Suppressor macrophage (primary cell): ENCODE results near the gene AIFM2.
A peak's percentile ranks its signal among the peaks of the same experiment; 100 is the strongest.
"Not testable (repeated sequence)": the region's sequence is repeated elsewhere in the genome, so short reads cannot be mapped to it uniquely, and the experiment has no call there.

Source experiments
- DNase-seq, 4 experiments: peaks; one replicate each; pipeline ENCODE4 v3.0.0-alpha.2; 2020 to 2022

The AIFM2 gene

DNA sequence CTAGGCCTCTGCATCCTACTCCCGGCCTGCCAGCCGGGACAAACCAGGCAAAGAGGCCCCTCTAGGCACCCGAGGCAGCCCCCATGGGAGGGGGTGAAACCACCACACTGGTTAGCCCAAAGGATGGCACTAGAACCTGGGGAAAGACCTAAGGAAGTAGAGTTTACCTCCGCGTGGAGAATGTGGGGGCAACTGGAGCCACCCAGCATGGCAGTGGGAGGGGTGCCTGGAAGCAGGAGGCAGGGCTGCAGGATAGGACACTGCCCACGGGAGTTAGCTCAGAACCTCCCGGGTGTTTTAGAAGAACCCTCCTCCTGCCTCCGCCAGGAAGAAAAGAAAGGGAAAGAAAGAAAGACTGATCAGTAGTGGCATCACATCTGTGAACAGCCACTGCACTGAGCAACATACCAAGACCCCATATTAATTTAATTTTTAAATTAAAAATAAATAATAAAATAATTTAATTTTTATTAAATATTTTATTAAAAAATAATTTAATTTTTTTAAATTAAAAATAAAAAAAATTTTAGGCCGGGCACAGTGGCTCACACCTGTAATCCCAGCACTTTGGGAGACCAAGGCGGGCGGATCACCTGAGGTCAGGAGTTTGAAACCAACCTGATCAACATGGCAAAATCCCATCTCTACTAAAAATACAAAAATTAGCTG is 11.2 kb downstream of the AIFM2 start:
- DNase-seq = no peak

DNA sequence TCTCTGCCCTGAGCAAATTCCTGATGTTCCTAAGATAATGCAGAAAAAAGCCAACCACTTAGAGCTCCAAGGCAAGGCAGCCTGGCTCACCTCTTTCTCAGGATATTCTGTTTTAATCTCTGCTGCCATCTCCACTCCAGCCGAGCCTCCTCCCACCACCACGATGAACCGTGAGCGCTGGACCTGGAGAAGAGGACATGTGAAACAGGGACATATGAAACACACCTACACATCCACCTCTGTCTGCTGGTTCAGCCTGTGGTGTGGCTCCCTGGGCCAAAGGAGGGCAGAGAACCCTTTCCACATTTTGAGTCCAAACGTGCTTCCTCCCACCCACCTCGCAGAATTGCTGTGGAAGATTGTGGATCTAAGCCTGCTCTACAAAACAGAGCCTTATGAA is 12.2 kb downstream of the AIFM2 start:
- no peak for DNase-seq

DNA sequence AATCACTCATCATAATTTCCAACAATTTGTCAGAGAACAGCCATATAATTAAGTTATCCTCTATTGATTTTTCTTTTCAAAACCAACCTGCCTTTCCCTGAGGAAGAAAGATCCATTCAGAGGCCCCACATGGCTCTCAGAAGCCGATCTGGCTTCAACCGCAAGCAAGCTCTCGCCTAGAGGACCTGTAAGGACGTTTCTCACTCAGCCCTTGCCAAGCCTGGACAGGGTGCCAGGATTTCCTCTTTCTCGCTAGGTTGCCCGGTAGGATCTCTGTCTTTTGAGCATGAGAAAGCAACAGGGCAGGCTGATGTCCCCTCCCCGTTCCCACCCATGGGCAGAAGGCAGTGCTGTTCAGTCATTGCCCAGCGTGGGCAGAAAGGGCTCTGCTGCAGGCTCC is 13.0 kb downstream of the AIFM2 start:
- no peak for DNase-seq

DNA sequence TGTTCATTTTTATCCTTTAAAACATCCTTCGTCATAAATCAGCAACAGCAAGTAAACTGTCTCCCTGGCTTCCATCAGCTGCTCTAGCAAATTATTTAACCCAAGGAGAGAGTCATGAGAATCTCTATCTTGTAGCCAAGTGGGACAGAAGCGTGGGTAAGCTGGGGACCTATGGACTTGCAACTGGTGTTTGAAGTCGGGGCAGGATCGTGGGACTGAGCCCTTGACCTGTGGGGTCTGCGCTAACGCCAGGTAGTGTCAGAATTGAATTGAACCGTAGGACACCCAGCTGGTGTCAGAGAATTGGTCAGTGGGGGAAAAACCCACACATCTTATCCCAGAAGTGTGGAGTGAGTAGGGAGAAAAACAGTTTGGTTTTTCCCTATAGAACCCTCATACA is 13.4 kb downstream of the AIFM2 start:
- no peak for DNase-seq

DNA sequence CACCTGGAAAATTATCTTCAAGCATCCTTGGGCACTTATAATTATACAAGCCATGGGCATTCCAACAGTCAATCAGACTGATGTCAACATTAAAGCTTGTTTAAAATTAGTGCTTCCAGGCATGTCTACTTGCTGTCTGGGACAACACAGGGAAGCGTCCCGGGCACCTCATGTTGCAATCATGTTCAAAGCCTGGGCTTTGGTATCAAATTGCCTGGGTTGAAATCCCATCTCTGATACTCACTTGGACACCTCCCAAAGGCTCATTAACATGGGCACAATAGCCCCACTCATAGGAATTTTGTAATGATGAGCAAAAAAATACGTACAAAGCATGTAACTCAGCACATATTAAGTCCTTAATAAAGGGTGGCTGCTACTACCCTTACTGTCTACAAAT is 14.4 kb downstream of the AIFM2 start:
- no peak for DNase-seq

DNA sequence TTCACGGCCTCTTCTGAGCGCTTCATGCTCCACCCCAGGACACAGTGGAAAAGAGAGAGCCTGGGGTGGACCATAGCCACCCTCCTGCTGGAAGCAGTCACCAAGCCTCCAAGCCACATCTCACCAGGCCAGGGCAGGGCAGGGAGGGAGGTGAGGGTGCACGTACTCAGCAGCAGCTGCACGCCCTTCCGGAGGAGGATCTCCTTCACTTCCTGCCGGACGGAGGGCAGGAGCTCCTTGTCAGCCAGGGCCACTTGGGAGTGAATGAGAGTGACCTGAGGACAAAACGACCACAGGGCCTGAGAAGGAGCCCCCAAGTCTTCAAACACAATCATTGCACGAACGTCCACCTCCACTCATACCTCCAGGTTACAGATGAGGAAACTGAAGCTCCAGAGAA is 15.0 kb downstream of the AIFM2 start:
- no peak for DNase-seq

DNA sequence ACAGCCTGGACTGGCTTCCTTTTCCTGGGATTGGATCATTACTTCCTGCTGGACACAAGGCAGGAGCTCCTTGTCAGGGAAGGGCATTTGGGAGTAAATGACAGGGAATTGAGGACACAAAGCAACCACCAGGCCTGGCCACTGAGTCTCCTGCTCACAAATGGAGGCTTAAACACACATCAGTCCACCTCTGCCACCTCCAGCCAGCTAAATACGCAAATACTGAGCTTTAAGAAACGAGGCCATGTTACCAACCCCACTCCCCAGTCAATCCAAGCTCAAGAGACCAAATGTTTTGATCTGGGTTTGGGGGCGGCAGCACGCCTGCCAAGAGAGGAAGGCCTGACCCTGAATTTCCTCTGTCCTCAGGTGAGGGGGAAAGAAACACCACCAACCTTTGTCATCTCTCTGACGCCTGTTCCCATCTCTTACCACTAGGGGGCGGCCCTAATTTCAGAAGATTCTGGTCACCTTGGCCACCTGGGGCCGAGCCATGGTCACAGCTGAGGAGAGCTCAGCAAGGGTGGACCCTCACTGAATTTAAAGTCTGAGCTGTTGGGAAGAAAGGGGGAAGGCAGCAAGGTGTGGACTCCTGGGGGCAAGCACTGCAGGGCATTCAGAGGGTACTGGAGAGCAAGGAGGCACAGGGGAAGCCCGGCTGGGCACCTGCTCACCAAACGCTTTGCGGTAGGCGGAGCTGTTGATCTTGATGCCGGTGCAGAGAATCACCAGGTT is 16.5 kb downstream of the AIFM2 start:
- peak; percentile 42 to 66 (median 50) for DNase-seq

DNA sequence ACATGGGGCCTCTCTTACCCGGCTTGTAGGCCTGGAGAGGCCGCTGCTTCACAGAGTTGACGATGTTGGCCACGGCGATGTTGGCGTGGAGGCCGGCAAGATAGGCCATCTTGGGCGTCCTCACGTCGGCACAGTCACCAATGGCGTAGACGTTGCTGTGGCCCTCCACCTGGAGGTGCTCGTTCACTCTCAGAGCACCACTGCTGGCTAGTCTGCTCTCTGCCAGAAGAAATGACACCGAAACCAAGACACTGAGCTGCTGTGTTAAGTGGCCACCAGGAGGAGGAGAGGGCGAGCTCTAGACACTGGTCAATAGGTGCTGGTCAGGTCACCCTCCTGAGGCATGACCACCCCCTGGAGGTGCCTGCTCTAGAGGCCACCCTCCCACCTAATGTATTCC is 17.7 kb downstream of the AIFM2 start:
- DNase-seq = no peak

DNA sequence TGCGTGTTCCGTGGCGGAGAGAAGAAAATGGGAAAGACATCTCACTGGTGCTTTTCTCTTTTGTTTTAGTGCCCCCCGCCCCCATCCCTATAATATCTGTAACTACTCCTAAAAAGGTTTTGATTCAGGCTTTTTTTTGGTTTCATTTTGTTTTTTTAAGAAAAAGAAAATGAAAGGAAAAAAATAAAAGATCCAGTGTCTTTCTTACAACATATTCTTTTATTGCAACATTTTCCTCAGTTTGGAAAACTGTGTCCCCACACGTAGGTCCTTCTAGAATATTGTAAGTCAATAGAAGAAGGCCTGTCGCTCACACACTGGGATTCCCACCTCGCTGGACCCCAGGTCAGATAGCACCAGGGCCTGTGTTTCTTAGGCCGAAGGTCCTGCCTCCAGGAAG is 20.6 kb downstream of the AIFM2 start:
- DNase-seq = no peak

DNA sequence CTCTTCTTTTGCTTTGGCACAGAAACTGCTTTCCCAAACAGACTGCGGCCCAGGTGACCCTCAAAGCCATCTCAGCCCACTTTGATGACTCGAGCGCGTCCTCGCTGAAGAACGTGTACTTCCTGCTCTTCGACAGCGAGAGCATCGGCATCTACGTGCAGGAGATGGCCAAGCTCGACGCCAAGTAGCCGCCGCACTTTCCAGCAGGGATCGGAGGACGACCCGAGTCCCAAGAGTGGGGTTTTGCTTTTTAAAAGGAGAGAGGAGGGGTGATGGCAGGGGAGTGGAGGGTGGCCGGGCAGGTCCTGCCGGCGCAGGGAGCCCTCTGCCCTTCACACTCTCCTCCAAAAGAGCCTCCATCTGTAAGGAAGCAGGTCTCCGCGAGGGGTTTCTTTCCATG is 21.1 kb downstream of the AIFM2 start:
- no peak for DNase-seq

DNA sequence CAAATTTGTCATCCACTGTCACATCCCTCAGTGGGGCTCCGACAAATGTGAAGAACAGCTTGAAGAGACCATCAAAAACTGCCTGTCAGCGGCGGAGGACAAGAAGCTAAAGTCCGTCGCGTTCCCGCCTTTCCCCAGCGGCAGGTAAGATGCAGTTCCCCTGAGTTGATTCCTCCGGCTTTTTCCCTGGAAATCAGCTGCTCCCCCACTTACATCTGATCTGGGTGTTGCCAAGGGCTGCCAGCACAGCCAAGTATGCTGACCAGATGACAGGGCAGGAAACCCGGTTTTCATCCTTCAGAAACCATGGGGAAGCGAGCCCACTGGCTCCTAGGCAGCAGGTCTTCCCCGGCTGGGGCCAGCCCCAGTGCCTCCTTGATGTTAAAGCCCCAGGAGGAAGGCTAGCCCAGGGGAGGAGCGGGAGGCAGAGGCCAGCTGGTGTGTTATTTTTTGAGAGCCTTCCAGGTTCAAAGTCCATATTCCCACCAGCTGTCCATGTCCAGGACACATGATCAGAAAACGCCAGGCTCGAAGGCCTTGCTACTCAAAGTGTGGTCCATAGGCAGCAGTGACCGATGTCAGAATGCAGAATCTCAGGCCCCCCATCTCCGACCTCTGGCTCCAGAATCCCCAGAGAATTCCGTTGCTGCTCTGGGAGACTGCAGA is 23.4 kb downstream of the AIFM2 start:
- DNase-seq = no peak

DNA sequence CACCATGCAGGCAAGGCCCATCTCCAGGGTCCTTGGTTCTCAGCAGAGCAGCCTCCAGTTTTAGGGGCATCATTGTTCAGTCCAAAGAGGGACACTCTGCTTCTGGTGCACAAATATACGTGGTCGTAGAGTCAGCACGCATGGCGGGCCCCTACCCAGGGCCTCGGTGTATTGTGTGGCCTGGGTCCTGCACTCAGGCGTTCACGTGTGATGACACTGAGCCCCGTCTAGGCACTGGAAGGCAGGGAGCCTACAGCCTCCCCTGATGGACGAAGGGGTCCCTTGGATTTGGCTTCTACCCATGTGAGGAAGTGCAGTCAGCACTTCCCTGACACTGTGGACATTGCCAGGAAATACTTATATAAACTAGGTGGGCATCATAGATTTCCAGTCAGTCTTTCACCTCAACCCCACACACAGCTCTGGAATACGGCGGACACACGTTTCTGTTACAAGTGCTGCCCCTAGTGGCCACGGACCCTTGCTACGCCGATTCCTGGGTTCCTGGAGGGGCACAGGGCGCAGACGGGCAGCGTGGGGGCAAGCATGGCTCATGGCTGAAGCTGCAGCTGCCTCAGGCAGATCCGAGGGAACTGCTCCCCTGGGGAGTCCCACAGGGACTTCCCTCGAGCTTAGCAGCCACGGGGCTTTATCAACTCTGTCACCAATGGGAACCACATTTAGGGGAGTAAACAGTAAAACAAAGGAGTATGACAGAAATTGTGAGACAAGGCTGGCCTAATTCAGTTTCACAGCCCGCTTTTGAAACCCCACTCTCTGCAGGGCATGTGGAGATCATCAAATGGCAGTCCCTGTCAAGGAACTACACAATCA is 25.4 kb downstream of the AIFM2 start:
- DNase-seq = peak in 2 of 4 experiments; percentile 8 to 27

DNA sequence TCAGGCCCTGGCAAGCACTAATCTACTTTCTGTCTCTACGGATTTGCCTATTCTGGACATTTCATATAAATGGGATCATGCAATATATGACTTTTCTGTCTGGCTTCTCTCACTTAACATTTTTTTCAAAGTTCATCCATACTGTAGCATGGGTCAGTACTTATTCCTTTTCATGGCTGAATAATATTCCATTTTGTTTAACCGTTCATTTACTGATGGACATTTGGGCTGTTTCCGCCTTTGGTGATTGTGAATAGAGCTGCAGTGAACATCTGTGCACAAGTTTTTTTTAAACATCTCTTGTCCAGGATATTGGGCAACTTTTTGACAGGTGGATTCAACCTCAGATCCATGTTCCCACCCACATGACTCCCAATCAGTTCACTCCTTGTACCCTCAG is 31.0 kb downstream of the AIFM2 start:
- DNase-seq = no peak

DNA sequence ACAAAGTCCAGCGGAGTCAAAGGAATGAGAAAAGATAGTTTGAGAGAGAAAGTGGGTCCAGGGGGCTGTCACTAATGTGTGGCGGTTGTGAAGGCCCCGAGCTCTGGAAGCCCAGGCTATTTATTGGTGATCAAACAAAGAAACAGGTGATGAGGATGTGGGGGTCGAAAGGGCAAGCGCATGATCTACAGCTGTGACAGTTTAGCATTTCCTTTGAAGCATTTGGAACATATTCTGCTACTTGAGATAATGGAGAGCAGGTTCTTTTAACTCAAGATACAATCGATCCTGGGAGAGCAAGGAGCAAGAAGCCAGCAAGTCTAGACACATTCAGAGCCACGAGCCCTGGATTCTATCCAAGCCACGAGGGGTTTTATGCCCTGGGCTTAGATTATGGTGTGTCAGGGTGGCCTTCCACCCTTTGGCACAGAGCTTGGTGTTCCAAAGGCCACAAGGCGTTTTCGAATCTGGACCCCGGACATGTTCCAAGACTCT is 31.5 kb downstream of the AIFM2 start:
- not testable (repeated sequence) for DNase-seq

DNA sequence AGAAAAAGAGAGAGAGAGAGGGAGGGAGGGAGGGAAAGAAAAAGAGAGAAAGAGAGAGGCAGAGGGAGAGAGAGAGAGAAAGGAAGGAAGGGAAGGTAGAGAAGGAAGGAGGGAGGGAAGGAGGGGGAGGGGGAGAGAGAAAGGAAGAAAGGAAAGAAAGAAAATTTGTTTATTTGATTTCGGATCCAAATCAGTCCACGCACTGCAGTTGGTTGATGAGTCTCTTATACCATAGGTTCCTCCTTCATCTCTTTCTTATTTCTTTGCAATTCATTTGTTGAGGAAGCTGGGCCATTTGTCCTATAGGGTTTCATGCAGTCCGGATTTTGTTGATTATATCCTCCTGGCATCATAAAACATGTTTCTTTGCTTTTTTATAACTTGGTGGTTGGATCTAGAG is 34.4 kb downstream of the AIFM2 start:
- DNase-seq = no peak

DNA sequence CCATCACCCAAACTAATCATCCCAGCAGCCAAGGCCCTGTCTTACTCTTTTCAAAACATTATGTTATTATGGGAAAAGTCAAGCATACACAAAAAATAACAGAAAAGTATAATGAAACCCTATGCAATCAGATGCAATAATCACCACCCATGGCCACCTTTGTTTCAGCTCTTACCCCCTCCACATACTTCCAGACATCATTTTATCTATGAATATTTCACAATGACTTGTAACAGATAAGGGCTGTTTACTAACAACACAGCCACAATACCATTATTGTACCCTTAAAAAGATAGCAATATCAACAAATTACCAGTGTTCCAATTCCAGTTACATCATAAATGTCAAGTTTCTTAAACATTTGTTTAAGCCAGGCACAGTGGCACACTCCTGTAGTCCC is 35.2 kb downstream of the AIFM2 start:
- no peak for DNase-seq

DNA sequence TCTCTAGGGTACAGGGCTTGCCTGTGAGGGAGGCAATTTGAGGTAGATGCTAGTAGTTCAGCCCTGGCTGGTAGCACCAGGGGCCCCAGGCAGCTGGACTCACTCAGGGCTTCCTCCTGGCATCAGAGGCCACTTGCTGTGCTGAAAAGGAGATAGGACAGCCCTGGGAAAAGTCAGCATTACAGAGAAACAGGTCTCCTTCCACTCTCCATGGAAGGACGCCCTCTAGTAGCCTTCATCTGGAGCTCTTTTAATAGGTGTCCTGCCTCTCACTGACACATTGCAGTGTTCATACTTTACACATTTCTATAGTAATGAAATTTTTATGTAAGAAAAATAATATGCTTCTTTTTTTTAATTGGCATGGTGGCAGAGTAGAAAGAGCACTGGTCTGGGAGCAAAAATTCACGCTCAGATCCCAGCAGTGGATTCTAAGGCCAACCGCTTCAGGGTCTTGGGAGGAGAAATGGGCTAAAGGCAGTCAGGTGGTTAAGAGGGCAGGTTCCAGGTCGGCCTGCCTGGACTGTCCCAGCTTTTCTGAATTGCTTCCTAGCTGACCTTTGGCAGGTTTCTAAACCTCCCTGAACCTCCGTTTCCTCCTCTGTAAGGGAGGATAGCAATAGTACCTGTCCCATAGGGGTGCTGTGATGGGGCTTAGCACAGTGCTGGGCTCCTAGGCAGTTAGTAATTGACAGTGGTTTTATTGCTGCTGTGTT is 35.8 kb downstream of the AIFM2 start:
- no peak for DNase-seq

DNA sequence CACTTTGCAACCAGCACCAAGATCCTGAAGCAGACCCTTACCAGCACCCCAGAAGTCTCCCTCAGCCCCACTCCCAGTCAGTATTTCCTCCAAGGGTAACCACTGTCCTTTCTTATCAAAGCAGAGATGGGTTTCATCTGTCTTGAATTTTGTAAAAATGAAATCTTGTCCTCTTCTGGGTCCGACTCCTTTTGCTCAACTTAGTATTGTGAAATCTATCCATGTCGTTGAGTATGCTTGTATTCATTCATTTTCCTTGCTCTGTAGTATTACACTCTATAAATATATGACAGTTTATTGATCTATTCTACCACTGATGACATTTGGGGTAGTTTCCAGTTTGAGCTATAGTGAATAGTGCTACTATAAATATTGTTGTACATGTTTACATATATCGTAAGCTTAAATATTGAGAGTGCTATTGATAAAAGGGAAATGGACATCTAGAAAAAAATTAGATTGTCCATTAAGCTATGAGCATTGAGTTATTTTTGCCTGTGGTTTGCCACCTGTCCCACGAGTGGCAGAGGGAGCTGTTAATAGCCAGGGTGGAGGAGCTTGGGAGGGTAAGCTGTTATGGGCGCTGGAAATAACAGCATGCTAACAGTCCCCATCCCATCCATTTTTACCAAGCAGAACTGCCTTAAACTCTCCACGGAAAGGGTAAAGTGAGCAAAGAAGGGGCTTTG is 36.5 kb downstream of the AIFM2 start:
- no peak for DNase-seq

DNA sequence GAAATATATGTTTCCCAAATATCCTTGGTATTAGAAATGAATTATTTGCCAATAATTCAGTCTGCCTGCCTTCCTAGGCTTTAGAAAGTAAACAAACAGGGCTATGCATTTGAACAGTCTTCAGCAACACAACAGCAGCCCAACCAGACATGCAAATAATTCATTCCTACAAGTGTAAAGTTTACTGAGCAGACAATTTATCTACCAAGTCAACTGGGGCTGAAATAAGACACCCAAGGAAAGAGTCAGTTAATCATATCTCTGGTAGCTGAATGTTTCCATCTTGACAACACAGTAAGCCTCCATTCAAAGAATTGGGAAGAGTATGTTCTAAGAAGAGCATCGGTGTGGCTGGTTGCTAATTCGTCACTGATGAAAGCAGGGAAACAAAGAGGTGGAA is 38.4 kb downstream of the AIFM2 start:
- no peak for DNase-seq

DNA sequence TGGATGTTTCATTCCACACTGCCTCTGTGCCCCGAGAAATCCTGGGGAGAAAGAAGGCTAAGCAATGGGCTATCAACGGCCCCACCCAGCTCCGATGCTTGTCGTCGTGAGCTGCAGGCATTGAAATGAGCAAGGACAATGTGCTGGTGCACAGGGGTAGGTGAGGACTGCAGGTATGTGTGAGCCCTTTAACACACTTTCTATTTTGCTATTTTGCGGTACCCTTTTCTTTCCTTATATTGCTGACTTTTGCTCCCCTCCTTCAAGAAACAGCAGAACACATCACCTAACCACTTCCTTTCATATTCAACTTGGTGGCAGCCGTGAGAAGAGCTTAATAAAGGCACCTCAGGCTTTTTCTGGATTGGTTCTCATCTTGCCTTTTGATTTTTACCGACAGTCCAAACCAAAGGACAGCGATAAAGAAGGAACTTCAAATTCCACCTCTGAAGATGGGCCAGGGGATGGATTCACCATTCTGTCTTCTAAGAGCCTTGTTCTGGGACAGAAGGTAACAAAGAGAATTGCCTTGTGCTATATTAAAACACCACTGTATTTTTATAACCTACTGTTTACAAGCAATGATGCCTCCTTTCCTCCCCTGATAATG is 39.2 kb downstream of the AIFM2 start:
- no peak for DNase-seq

DNA sequence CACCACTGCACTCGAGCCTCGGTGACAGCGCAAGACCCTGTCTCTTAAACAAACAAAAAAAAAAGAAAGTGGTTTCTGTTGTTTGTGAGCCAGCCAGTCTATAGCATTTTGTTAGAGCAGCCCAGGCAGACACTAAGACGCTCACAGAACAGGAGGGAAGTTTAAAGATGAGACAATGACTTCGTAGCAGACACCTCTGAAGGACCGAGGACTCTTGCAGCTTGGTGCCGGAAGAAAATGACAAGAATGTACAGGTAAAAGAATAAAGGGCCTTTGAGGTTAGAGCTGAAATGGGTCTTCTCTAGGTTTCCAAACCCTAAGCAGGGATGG is 40.3 kb downstream of the AIFM2 start:
- DNase-seq = no peak
